ENCODE measurements around the gene NPC1.
"Not testable (repeated sequence)": the region's sequence is repeated elsewhere in the genome, so short reads cannot be mapped to it uniquely, and the experiment has no call there.

Gene NPC1

GRCh38 chr18:23583071-23583865 lies 3.0 kb downstream of the NPC1 start:
- Histone ChIP-seq H3K9me3 (no peaks in the 10 kb centered on the region), H3K27me3 (no peaks in the 10 kb centered on the region), H3K36me3 (no peaks in the 10 kb centered on the region), H3K4me3 (ENCODE audit: low read depth, low read length) (no peak overlapping the region), H3K4me1 (no peaks in the 10 kb centered on the region)
- no peak for TF ChIP-seq CTCF (IDR thresholded peaks at IDR 0.05; ENCODE audit: low read depth, low read length)
- no peak for DNase-seq

GRCh38 chr18:23580677-23581367 lies 5.5 kb downstream of the NPC1 start:
- H3K4me1 ChIP-seq: no peaks in the 10 kb centered on the region
- no peaks in the 10 kb centered on the region for H3K36me3 ChIP-seq
- no peak for DNase-seq
- no peak overlapping the region for H3K4me3 ChIP-seq (ENCODE audit: low read depth, low read length)
- no peaks in the 10 kb centered on the region for H3K9me3 ChIP-seq
- H3K27me3 ChIP-seq: no peaks in the 10 kb centered on the region
- TF ChIP-seq CTCF (IDR thresholded peaks at IDR 0.05; ENCODE audit: low read depth, low read length): no peak

- no peak for TF ChIP-seq CTCF (IDR thresholded peaks at IDR 0.05; ENCODE audit: low read depth, low read length)
- DNase-seq: no peak
- no peak overlapping the region for H3K4me3 ChIP-seq (ENCODE audit: low read depth, low read length)
- H3K9me3 ChIP-seq: no peaks in the 10 kb centered on the region
- no peaks in the 10 kb centered on the region for H3K27me3 ChIP-seq
- H3K36me3 ChIP-seq: no peaks in the 10 kb centered on the region
- peaks cover 3% of the 10 kb centered on the region for H3K4me1 ChIP-seq
Observed at GRCh38 chr18:23578891-23579653, 7.2 kb downstream of the NPC1 start.

GRCh38 chr18:23578067-23578701 lies 8.1 kb downstream of the NPC1 start:
- peaks cover 3% of the 10 kb centered on the region for H3K4me1 ChIP-seq
- no peak for DNase-seq
- no peak for TF ChIP-seq CTCF (IDR thresholded peaks at IDR 0.05; ENCODE audit: low read depth, low read length)

GRCh38 chr18:23577521-23577920 lies 8.8 kb downstream of the NPC1 start:
- H3K36me3 ChIP-seq; H3K4me3 ChIP-seq (ENCODE audit: low read depth, low read length); H3K9me3 ChIP-seq; DNase-seq; H3K27me3 ChIP-seq; H3K4me1 ChIP-seq: not testable (repeated sequence)

More at GRCh38 chr18:23578067-23578701, 8.1 kb downstream of the NPC1 start:
- no peak overlapping the region for H3K4me3 ChIP-seq (ENCODE audit: low read depth, low read length)
- H3K9me3 ChIP-seq: no peaks in the 10 kb centered on the region
- H3K36me3 ChIP-seq: no peaks in the 10 kb centered on the region
- no peaks in the 10 kb centered on the region for H3K27me3 ChIP-seq

- Histone ChIP-seq H3K36me3 (no peaks in the 10 kb centered on the region), H3K9me3 (no peaks in the 10 kb centered on the region), H3K4me1 (peaks cover 3% of the 10 kb centered on the region), H3K27me3 (no peaks in the 10 kb centered on the region), H3K4me3 (ENCODE audit: low read depth, low read length) (no peak overlapping the region)
- DNase-seq: no peak
- no peak for TF ChIP-seq CTCF (IDR thresholded peaks at IDR 0.05; ENCODE audit: low read depth, low read length)
Observed at GRCh38 chr18:23575309-23575651, 11.0 kb downstream of the NPC1 start.
